NCI-H2171 (cell line): ENCODE data around the gene NPAS3.
A peak's percentile ranks its signal among the peaks of the same experiment; 100 is the strongest.

Source experiments
- DNase-seq: peaks from one replicate; lab custom pipeline; 2025; lab: John Stamatoyannopoulos, UW

Gene NPAS3

DNA sequence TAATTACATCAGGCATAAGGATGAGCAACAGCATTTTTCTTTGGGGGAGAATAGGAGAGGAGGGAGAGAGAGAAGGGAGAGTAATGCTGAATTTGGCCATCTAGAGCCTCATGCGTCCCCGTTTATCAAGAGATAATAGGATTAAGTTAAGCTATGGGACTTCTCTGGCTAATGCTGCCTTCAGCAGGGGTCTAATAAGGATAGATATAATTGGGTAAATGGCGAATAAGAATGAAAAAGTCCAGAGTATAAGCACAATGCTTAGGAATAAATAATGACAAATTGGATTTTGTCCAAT is 542.2 kb downstream of the NPAS3 start:
- DNase-seq = no peak

DNA sequence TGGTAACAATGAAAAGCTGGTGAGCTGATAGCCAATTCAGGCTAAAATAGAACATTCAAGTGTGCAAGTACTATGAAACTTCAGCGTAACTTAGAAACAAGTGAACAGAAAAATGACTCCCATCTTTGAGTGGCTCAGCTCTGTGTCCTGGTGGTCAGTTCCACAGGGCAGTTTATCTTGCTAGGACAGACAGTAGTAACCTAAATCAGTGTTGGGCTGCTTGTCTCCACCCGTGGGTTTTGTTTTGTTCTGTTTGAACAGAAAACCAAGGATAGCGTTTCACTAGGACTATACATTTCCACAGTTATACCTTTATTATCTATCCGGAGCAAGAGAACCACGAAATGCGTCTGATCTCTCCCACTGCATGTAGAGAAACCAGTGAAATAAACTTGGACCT is 544.4 kb downstream of the NPAS3 start:
- no peak for DNase-seq

DNA sequence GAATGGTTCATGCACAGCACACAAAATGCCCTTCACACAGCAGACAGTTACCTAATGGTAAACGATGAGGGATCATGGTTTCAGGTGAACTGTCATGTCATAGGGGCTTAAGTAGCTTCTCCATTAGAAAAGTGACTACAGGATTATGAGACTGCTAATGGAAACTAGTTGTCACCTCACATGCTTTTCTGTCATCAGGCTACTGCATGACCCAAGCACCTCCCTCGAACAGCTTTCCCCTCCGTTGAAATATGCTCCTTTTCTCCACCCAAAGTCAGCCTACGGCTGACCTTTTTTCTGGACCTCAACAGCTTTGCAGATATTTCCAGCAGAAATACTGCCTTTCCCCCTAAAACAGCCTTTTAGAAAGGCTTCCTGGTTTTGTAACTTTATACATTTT is 544.9 kb downstream of the NPAS3 start:
- DNase-seq = no peak

DNA sequence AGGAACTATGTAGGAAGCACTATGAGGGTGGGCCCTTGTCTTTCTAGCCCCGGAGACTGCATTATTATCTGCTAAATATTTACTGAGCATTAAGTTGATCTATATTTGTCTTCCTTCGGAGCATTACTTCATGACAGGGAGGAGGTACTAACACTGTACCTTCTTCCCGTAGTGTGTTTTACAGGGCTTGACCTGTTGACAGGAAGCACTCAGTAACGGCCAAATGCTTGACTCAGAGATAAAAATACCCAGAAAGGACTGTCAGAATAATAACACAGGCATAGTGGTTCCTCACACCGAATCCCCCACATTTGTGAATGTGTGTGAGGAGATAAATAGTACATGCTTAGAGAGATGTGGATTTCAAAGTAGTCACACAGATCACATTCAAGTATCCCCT is 545.6 kb downstream of the NPAS3 start:
- no peak for DNase-seq

DNA sequence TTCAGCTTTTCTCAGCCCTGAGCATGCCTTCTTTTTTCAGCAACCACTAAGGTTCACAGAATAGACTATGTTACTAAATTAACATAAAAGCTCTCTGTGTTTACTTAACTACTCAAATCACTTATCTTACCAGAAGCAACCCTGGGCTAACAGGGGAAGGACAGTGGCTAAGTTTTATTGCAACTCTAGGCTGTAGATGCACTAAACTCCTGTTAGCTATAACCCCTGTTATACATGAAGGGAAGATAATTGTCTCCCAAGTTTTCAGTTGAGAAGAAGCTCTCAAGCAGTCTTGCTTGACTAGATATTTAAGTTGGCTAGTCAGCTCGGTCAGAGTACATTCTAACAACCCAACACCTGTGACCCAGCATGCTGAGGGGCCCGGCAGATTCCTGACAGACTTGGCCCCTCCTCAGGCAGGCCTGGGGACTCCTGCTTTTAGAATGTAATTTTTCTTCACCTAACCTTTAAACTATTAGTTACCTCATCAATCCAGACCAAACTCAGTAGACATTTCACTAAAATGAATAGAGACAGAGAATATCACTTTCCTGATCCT is 547.7 kb downstream of the NPAS3 start:
- DNase-seq = no peak

DNA sequence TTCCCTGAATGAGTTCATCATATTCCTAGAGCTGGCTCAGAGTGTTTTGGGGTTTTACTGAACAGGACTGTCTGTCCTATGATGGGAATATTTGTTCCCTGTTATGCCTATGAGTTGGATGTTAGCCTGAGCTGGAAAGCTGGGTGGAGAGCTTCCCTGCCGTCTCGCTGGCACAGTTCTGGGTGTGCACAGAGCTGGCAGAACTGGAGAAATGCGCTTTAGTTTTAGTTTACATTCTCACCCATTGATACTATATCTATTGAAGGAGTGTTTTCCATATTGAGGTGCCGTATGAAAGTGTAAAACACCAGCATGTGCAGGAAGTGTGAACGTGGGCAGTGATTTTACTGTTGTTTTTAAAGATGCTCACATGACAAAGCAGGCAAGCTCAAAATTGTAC is 549.9 kb downstream of the NPAS3 start:
- no peak for DNase-seq

DNA sequence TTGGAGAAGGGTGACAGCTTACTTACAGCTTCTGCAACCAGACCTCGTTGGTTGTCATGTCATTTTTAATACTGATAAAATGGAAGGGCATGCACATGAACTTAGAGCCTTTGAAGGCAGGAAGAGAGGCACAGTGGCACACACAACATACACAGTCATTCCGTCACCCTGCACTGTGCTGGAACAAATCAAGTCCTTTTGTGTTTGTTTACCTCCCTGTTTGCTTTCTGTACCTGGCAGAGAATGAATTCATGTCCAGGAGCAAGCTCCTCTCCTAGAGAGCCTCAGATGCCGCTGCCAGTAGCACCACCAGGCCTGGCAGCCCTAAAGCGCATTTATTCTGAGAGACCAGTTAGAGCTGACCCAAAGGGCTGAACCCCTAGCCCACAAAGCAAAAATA is 551.9 kb downstream of the NPAS3 start:
- no peak for DNase-seq

DNA sequence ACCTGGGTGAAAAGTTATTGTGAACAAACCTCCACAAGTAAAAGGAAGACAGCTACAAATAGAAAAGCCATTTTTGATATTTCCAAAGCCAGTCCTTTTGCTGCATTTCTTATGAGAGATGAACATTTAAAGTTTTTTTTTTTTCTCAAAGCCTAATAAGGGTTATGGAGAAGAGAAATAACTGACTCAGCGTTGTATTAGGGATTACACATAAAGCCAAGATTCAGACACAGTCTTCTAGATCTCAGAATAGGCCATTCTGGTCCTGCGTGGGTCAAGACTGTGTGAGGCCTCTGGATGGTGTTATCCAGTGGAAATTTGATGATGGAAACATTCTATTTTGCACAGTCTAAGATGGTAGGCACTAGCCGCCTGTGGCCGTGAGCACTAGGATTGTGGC is 552.4 kb downstream of the NPAS3 start:
- no peak for DNase-seq

DNA sequence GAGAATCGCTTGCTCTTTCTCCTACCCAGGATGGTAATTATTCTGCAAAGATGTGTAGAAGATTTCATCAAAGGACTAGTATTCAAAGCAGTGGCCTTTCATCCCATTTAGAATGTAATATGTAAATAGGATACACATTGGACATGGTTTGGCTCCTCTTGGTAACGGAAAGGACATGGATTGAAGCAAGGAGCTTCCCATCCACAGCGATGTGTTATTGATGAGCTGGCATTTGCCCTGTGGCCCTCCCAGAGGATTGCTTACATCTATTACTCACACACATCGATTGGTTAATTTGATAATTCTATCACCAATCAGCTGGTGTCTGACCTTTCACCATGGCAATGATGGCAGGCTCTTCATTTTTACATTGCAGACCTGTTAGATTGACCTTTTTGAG is 553.8 kb downstream of the NPAS3 start:
- DNase-seq = no peak

DNA sequence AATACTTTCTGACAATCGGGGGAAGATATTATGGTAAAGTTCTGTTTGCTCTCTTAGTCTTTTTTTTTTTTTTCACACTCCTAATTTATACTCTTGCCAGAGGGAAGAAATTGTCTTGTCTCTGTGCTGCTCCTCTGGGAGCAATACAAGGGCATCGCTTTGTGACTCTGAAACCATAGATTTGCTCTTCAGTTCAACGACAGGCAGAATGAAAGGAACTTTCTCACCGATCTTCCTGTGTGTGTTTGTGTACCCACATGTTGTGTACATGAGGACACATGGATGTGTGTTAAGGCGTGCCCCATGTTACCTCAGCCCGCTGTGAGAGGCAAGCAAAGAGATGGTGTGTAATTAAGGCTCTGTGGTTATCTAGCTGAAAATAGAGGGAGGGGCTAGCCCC is 554.6 kb downstream of the NPAS3 start:
- DNase-seq = no peak

DNA sequence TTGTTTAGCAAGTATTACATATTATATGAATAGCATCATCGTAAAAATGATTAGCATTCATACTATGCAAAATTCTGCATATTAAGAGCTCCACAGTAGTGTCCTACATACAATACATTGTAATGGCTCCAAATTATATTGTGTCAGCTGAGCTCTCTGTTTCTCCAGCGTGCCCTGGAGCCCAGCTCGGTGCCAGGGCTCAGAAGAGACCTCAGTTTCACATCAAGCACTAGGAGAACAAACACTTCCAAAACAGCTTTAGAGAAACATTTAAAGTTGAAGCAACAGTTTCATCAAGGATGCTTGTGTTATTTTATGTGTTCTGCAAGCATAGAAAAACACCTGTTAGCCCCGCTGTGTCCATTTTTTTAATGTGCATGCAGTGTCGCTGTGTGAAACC is 555.3 kb downstream of the NPAS3 start:
- DNase-seq = no peak

DNA sequence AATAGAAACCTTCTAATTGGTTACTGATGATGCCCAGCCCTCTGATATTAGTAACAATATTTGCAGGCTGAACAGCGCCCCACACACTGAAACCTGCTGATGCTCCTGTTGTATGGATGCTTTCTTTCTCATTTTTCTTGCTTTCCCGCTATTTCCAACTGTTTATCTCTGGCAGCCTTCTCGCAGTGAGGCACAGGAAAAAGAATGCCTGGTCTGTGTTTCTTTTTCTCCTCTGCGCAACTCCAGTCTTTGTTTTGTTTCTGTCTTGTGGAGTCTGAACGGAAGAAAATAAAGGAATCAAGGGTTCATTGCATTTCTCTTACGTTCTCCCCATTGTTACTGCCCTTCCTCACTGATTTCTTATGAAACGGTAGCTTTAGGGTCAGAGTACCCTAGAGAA is 561.0 kb downstream of the NPAS3 start:
- DNase-seq = no peak

DNA sequence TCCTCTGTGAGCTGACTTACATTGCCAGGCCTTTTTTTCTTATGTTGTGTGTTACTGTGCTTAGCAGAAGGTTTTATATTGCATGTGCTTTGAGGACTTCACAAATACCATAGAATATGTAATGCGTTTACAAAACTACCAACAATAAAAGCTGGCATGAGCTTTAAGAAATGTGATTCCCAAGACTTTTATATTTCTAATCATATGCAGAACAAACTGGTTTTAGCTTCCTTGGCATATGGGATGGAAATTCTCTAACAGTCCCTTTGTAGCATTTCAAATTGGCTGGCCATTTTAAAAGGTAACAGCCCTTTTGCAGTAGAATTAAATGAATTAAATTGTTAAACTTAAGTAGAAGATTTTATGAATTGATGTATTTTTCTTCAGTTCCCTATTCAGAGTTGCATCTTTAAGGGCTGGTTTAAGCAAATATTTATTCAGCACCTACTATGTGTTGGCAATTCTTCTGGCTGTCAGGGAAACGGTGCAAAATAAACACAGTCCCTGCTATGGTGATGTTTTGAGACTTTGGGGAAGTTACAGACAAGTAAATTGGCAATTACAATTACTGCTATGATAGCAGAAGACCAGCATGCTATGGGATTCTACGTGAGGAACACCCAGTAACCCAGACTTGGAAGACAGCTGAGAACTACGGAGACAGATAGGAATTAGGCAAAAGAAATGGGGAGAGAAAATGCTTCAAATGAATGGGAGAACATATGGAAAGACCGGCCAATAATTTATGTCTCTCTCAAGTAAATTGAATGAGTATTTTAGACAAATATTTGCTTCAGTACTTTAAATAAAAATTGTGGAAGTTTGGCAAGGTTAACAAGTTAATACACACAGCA is 565.8 kb downstream of the NPAS3 start:
- no peak for DNase-seq

DNA sequence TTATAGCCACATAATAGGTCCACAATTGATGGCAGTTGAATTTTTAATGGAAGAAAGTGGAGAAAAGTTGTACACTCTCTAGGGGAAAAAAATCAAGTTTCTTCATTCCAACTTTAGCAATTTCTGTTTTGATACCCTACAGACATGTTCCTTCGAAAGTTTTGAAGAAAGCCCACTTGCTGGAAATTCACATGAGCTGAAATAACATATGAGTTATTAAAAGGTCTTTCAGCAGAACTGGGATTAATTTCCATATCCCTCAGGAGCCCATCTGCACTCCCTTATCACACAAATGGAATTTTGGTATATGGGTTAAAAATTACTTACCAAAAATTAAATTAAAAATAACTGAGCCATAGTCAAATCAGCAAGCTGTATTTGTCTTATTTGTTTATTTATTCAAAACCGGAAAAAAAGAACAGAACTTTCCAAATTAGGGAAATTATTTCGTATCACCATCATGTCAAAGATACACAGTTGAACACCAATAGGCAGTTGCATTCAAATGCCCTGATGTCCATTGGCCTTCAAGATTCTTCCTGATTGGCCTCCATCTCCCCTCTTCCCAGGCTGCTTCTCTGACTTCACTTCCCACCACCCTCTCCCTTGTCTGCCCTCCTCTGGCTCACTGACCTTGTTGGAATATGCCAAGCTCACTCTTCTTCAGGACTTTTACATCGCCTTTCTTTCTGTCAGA is 566.7 kb downstream of the NPAS3 start:
- DNase-seq = no peak

DNA sequence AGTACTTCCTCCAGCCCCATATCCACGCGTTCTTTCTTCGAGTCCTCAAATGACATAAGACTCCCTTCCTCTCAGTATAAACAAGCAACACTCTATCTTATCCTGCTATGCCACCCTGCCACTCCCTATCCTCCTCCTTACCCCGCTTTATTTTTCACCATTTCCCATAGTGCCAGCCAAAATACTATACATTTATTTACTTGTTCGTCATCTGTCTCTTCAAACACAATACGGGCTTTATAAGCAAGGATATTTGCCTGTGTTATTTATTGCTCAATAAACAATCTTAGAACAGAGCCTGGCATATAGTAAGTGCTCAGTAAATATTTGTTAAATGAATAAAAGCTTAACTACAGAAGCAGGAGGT is 567.3 kb downstream of the NPAS3 start:
- DNase-seq = no peak

DNA sequence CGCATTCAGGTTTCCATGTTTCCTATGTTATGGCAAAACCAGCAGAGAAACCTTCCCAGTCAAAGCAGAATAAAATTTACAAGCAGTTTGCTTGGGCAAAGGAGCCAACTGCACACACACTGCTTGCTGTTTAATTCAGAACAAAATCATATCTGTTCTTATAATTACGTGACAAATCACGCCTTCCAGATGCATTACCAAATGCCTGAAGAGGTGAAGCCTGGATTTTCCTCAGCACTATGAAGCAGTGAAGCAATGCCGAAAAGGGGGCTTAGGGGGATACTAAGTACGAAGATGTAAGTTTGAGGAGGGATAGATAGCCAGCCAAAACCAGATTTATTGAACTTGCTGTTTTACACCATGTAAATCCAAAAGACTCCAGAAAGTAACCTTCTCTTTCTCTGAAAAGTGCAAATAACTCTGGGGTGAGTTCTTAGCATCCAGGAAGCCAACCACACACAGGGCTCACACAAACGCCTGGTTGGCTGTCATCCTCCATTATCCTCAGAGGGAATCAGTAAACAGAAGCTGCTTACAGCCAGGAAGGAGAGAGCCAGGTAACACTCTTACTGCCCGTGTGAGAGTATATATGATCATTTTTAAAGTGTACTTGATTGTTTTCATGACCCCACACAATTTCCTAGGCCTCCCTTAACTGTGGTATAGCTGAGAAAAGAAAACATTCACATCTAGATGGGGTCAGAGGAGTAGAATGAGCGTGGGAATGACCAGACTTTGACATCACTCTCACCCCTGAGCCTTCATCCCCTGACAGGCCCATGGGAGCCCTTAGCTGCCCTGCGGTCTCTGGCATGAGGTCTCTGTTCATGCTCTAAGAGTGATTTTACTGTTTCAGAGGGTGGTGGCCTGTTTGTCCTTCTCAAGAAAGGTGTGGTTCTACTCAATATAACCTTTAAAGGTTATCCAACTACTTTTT is 569.7 kb downstream of the NPAS3 start:
- DNase-seq = no peak

DNA sequence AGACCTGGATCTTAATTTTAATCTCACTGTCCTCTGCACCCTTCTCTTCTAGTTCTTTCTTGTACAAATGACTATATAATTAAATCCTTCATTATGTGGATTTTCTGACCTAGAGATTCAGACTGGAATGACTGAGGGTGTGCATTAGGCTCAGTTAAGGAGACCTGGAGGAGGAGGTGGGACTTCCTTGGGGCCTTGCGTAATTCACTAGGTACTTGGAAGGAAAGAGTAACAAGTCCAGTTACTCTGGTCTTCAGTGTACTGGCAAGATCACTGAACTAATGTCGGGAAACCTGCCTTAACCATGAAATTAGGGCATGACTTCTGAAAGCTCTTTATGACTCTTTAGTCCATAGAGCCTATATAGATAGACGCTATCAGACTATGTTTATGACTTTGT is 570.8 kb downstream of the NPAS3 start:
- no peak for DNase-seq

DNA sequence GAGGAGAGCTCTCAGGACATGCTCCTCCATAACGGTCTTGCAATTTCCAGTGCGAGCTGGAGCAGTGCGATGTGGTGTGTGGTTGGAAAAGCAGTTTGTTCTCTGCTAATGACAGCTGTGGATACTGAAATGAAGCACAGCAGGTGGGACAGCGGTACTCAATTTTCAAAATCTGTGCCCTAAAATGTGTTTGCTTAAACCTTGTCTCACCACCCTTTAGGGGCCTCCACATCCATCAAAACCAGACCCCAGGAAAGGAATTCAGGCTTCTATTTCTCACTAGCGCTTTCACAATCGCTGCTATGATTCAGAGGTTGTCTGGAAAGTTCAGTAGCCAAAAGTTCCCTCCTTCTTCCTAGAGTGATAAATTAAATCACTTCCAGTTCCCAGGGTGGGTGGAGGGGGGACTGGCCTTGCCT is 571.4 kb downstream of the NPAS3 start:
- DNase-seq = peak; percentile 24

DNA sequence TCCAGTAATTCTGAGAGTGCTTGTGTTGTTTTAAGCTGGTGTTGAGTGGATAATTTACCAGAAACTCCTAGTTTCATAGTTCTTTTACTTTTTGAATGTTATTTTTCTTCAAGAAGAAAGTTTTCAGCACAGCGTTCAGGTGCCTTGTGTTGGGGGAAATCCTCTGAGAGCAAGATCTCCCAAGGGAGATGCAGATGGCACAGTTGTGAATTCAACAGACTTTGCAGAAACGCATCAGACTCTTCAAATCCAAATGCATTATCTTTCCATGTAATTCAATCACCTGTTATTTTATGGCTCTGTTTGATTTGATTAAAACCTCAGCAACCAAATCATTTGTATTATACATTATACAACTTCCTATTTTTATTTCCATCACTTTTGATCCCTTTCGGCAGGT is 572.3 kb downstream of the NPAS3 start:
- peak; percentile 46 for DNase-seq

DNA sequence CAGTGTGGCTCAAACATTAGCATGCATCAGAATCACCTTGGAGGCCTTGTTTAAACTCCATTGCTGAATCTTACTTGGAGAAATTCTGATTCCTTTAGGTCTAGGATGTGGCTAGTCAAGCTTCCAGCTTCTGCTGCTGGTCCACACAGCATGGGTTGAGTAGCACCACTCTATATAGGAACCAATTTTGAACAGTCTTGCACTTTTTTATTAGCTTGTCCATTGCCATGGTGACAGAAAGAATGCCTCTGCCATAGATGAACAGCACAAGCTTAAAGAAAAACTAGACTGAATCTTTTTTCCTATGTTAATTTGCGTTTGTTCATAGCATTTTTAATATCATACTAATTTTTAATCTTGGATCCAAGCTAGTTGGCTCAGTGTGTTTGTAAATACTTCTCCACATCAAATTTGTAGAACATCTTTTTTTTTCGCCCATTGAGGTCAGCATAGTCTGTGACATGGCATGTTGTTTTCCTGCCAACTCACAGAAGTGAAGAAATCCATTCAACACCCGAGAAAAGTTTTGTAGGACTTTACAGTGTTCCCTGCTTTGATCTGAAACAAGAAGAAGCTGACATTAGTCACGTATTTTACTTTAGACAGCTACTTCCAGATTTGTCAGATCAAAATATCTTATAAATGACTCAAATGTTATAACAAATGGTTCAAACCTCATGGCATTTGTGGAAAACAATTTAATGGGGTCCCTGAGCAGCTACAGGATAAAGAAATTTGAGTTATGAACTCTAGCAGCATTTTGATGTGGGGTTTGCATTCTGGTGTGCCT is 573.4 kb downstream of the NPAS3 start:
- no peak for DNase-seq

DNA sequence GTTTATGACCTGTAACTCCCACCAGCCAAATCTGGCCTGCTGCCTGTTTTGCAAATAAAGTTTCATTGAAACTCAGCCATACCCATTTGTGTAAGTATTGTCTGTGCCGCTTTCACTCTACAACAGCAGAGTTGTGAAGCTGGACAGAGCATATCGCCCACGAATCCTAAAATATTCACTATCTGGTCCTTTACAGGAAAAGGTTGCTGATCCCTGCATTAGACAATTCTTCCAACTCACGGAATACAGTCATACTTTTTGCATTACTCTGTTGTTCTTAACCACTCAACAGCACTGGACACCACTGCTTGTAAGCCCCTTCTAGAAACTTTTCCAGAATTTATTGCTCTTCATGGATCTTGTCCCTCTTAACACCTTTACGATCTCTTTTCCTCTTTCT is 576.8 kb downstream of the NPAS3 start:
- no peak for DNase-seq

DNA sequence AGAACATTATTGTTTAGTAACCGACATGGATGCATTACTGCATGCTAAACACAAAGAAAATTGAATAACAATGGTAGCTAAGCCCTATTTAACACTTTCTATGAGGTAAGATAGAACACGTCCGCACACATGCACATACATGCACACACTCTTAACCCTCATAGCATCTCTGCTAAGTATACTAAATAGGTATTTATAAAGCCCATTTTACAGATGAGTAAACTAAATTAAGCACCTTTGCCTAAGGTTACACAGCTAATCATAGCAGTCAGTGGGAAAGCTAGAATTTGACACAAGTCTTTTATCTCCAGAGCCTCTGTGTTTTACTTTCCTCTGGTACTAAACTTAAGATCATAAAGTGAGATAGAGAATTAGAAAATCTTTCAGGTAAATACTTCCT is 577.2 kb downstream of the NPAS3 start:
- DNase-seq = no peak
